SK-N-SH (cell line): ENCODE data around the gene PLEKHF1.

ENCODE experiments used
- FOXM1 ChIP-seq: IDR thresholded peaks from 2 replicates; pipeline ENCODE4 v1.4.0; 2012; ENCODE audit warnings: low read depth, mild to moderate bottlenecking
- GATA2 ChIP-seq: sonication (generic); formaldehyde crosslinking; IDR thresholded peaks from 2 replicates; pipeline ENCODE4 v1.5.0; 2020; ENCODE audit warnings: mild to moderate bottlenecking, missing genetic modification reagents
- MXI1 ChIP-seq: IDR thresholded peaks from 2 replicates; pipeline ENCODE4 v1.6.1; 2012; ENCODE audit warnings: mild to moderate bottlenecking, low read depth, low read length, improper control_type of control experiment
- NFIC ChIP-seq: IDR thresholded peaks from 2 replicates; pipeline ENCODE4 v1.4.0; 2012; ENCODE audit warnings: borderline replicate concordance
- POLR2AphosphoS5 ChIP-seq: IDR thresholded peaks from 2 replicates; pipeline ENCODE4 v1.6.1; 2012; ENCODE audit warnings: low read depth, low read length
- TAF1 ChIP-seq: IDR thresholded peaks from 2 replicates; pipeline ENCODE4 v1.6.1; 2012; ENCODE audit warnings: low read depth, mild to moderate bottlenecking, low read length, moderate library complexity, borderline replicate concordance
- TF ChIP-seq, protein P1 (sequence below): fragments of 200-600 bp; sonication (generic); IDR thresholded peaks from 2 replicates; pipeline ENCODE4 v1.6.1; 2017; ENCODE audit warnings: antibody characterized with exemption, mild to moderate bottlenecking, moderate library complexity
- TF ChIP-seq, protein P2 (sequence below): IDR thresholded peaks from 2 replicates; pipeline ENCODE4; 2012
- TF ChIP-seq, protein P3 (sequence below): fragments of 150-350 bp; IDR thresholded peaks from 2 replicates; pipeline ENCODE4 v1.6.1; 2016; ENCODE audit warnings: mild to moderate bottlenecking, low read depth, low read length

DNA sequence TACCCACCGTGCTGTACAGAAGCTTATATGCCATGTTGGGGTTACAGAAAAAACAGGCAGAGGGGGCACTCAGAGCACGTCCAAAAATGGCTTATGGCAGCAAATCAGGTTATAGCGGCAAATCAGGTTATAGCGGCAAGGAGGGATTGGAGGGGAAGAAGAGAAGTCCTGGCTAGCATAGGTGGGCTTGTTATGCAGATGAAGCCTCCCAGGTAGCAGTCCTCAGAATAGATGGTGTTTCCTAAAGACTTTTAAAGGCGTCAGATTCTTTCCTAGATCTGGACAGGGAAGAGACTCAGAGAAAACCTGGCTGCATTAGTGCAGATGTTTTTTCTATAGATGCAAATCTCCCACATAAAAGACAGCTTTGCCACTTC lies 19.8 kb upstream of the PLEKHF1 start:
- TF ChIP-seq, protein P1, sequence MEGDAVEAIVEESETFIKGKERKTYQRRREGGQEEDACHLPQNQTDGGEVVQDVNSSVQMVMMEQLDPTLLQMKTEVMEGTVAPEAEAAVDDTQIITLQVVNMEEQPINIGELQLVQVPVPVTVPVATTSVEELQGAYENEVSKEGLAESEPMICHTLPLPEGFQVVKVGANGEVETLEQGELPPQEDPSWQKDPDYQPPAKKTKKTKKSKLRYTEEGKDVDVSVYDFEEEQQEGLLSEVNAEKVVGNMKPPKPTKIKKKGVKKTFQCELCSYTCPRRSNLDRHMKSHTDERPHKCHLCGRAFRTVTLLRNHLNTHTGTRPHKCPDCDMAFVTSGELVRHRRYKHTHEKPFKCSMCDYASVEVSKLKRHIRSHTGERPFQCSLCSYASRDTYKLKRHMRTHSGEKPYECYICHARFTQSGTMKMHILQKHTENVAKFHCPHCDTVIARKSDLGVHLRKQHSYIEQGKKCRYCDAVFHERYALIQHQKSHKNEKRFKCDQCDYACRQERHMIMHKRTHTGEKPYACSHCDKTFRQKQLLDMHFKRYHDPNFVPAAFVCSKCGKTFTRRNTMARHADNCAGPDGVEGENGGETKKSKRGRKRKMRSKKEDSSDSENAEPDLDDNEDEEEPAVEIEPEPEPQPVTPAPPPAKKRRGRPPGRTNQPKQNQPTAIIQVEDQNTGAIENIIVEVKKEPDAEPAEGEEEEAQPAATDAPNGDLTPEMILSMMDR = no peak
- TF ChIP-seq FOXM1 (no peak), GATA2 (CRISPR knock-in tag) (no peak), TAF1 (no peak), NFIC (no peak), POLR2AphosphoS5 (no peak), MXI1 (no peak)
- TF ChIP-seq, protein P2, sequence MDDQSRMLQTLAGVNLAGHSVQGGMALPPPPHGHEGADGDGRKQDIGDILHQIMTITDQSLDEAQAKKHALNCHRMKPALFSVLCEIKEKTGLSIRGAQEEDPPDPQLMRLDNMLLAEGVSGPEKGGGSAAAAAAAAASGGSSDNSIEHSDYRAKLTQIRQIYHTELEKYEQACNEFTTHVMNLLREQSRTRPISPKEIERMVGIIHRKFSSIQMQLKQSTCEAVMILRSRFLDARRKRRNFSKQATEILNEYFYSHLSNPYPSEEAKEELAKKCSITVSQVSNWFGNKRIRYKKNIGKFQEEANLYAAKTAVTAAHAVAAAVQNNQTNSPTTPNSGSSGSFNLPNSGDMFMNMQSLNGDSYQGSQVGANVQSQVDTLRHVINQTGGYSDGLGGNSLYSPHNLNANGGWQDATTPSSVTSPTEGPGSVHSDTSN = no peak
- TF ChIP-seq, protein P3, sequence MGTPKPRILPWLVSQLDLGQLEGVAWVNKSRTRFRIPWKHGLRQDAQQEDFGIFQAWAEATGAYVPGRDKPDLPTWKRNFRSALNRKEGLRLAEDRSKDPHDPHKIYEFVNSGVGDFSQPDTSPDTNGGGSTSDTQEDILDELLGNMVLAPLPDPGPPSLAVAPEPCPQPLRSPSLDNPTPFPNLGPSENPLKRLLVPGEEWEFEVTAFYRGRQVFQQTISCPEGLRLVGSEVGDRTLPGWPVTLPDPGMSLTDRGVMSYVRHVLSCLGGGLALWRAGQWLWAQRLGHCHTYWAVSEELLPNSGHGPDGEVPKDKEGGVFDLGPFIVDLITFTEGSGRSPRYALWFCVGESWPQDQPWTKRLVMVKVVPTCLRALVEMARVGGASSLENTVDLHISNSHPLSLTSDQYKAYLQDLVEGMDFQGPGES = no peak
